Smooth muscle cell (in vitro differentiated cells): Measurements from ENCODE around the gene CTSL. TPM values are rescaled to one million over a fixed set of nuclear protein-coding genes. Genes with fewer than 3 reads are reported as not detected.

Source experiments
- DNase-seq: peaks from one replicate; lab custom pipeline; 2025; ENCODE audit not compliant: unreplicated experiment; lab: John Stamatoyannopoulos, UW
- H2AFZ ChIP-seq: fragments of 200-600 bp; sonication (generic); 2 replicates; pipeline ENCODE4 v1.6.0; 2016; ENCODE audit warnings: antibody characterized with exemption, low read depth, mild to moderate bottlenecking
- H3F3A ChIP-seq: fragments of 200-600 bp; sonication (generic); 2 replicates; pipeline ENCODE4 v1.6.0; 2017; ENCODE audit warnings: antibody characterized with exemption, low read depth
- H3K27ac ChIP-seq: fragments of 200-600 bp; sonication (generic); 2 replicates; pipeline ENCODE4 v1.5.1; 2016; ENCODE audit warnings: low read depth, mild to moderate bottlenecking
- H3K27me3 ChIP-seq: fragments of 200-600 bp; sonication (generic); 2 replicates; pipeline ENCODE4 v1.6.1; 2016; ENCODE audit warnings: low read depth, mild to moderate bottlenecking
- H3K36me3 ChIP-seq: fragments of 200-600 bp; sonication (generic); 2 replicates; pipeline ENCODE4 v1.5.1; 2016; ENCODE audit warnings: low read depth
- H3K4me1 ChIP-seq: fragments of 200-600 bp; sonication (generic); 2 replicates; pipeline ENCODE4 v1.5.1; 2016; ENCODE audit warnings: low read depth
- H3K4me2 ChIP-seq: fragments of 200-600 bp; sonication (generic); 2 replicates; pipeline ENCODE4 v1.6.0; 2016; ENCODE audit warnings: mild to moderate bottlenecking
- H3K4me3 ChIP-seq: fragments of 200-600 bp; sonication (generic); 2 replicates; pipeline ENCODE4 v1.5.1; 2016; ENCODE audit warnings: mild to moderate bottlenecking
- H3K79me2 ChIP-seq: fragments of 200-600 bp; sonication (generic); 2 replicates; pipeline ENCODE4 v1.6.0; 2016; ENCODE audit warnings: low read depth, mild to moderate bottlenecking
- H3K9ac ChIP-seq: fragments of 200-600 bp; sonication (generic); 2 replicates; pipeline ENCODE4 v1.6.0; 2016; ENCODE audit warnings: low read depth
- H3K9me3 ChIP-seq: fragments of 200-600 bp; sonication (generic); replicated peaks from 2 replicates; pipeline ENCODE4 v1.5.1; 2016; ENCODE audit warnings: low read depth
- H4K20me1 ChIP-seq: fragments of 200-600 bp; sonication (generic); 2 replicates; pipeline ENCODE4 v1.6.0; 2016; ENCODE audit warnings: low read depth
- WGBS: methylation state at CpG from one replicate; pipeline ENCODE4 v1.1.7; 2016; ENCODE audit warnings: low lambda C conversion rate; 5-methylcytosine and 5-hydroxymethylcytosine counted together
- polyA plus RNA-seq: library from polyadenylated mRNA; unstranded; fragments of >200 nt; fragmentation: Nextera tagmentation; extraction: Ambion mirVana; gene quantifications from 2 replicates; pipeline ENCODE4 v1.2.1, GENCODE V29; 2016
- total RNA-seq: library from RNA; depleted of rRNA; stranded (reverse); fragments of >200 nt; gene quantifications from 2 replicates; pipeline ENCODE4 v1.2.3, GENCODE V29; 2014
- TF ChIP-seq, protein P1 (sequence below): fragments of 200-600 bp; sonication (generic); IDR thresholded peaks from 2 replicates; pipeline ENCODE4 v1.5.1; 2017; ENCODE audit warnings: borderline replicate concordance, mild to moderate bottlenecking, antibody characterized with exemption; ENCODE audit not compliant: insufficient read depth, poor library complexity, severe bottlenecking

The CTSL gene
- total and polyA plus RNA-seq, 2 experiments from 2014 or later: 144 to 174 TPM

DNA sequence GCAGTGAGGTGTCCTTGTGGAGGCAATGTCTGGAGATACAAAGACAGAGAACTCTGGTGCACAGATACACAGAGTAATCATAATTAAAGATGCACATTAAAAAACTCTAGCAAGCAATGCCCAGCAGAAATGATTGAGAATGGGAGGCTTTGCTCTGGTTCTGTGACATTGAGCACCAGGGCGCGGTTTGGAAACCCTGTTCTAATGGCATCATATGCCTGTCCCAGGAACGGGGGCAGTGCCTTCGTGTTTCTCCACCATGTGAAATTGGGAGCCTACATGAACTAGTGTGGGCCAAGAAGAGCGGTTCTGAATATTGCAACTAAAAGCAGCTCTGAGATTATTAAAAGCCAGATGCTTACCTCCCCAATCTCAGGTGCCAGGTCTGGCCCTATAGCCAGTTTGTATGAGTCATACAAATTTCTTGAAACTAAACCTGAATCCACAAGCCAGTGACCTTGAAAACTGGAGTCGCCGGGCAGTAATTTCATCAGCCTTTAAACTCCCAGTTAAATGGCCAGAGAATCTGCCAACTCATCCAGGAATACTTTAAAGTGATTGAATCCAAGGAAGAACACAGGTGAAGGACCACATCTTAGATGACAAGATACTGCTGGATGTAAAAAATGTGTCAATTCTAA, 22.2 kb upstream of the CTSL start:
- Histone ChIP-seq H3K79me2 (no peaks in the 10 kb centered on the region), H3K9me3 (no peaks in the 10 kb centered on the region), H2AFZ (no peak overlapping the region), H3K36me3 (no peaks in the 10 kb centered on the region), H3K27ac (peak overlapping the region; percentile 4), H3K4me1 (peaks cover 9% of the 10 kb centered on the region), H3K9ac (no peak overlapping the region), H4K20me1 (no peaks in the 10 kb centered on the region), H3K4me2 (no peak overlapping the region), H3K4me3 (no peak overlapping the region), H3F3A (no peaks in the 10 kb centered on the region), H3K27me3 (no peaks in the 10 kb centered on the region)
- TF ChIP-seq, protein P1, sequence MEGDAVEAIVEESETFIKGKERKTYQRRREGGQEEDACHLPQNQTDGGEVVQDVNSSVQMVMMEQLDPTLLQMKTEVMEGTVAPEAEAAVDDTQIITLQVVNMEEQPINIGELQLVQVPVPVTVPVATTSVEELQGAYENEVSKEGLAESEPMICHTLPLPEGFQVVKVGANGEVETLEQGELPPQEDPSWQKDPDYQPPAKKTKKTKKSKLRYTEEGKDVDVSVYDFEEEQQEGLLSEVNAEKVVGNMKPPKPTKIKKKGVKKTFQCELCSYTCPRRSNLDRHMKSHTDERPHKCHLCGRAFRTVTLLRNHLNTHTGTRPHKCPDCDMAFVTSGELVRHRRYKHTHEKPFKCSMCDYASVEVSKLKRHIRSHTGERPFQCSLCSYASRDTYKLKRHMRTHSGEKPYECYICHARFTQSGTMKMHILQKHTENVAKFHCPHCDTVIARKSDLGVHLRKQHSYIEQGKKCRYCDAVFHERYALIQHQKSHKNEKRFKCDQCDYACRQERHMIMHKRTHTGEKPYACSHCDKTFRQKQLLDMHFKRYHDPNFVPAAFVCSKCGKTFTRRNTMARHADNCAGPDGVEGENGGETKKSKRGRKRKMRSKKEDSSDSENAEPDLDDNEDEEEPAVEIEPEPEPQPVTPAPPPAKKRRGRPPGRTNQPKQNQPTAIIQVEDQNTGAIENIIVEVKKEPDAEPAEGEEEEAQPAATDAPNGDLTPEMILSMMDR: no peak
- WGBS: 81% methylated on average over 7 of the region's 7 CpGs
- DNase-seq: no peak

DNA sequence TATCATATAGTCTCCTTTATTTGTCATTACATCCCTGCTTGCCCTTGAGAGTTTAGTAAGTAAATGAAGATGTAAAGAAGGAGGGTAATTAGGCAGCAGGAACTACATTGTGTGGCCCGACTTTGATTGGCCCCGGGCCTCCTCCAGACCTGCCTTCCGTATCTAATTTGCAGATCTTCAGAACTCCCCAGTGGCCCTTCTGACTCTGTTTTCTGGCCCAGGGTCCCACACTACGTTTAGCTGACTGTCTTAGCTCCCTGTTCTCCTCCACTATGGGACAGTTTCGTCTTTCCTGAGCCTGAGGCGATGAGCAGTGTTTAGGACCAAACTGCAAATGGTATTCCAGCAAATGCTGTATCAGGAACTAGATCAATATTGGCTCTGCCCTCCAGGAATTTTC, 21.6 kb upstream of the CTSL start:
- Histone ChIP-seq H3K4me1 (peaks cover 9% of the 10 kb centered on the region), H2AFZ (no peak overlapping the region), H3K9ac (no peak overlapping the region), H4K20me1 (no peaks in the 10 kb centered on the region), H3K4me3 (no peak overlapping the region), H3K4me2 (no peak overlapping the region), H3K79me2 (no peaks in the 10 kb centered on the region), H3K27ac (peak overlapping the region; percentile 4), H3K27me3 (no peaks in the 10 kb centered on the region), H3F3A (no peaks in the 10 kb centered on the region), H3K9me3 (no peaks in the 10 kb centered on the region), H3K36me3 (no peaks in the 10 kb centered on the region)
- DNase-seq: no peak
- TF ChIP-seq, protein P1: no peak
- 61% methylated on average over 6 of the region's 6 CpGs for WGBS

DNA sequence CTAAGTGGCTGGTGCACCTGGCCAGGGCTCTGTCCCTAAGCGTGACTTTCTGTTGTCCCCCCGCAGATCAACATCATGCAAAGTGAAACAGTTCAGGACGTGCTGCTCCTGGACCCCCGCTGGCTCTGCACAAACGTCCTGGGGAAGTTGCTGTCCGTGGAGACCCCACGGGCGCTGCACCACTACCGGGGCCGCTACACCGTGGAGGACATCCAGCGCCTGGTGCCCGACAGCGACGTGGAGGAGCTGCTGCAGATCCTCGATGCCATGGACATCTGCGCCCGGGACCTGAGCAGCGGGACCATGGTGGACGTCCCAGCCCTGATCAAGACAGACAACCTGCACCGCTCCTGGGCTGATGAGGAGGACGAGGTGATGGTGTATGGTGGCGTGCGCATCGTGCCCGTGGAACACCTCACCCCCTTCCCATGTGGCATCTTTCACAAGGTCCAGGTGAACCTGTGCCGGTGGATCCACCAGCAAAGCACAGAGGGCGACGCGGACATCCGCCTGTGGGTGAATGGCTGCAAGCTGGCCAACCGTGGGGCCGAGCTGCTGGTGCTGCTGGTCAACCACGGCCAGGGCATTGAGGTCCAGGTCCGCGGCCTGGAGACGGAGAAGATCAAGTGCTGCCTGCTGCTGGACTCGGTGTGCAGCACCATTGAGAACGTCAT, 19.7 kb upstream of the CTSL start:
- H3F3A ChIP-seq: peaks cover 3% of the 10 kb centered on the region
- DNase-seq: no peak
- WGBS: 96% methylated on average over 37 of the region's 39 CpGs
- peaks cover 6% of the 10 kb centered on the region for H3K4me1 ChIP-seq
- no peak overlapping the region for H3K9ac ChIP-seq
- no peaks in the 10 kb centered on the region for H4K20me1 ChIP-seq
- no peaks in the 10 kb centered on the region for H3K27me3 ChIP-seq
- H3K4me2 ChIP-seq: no peak overlapping the region
- no peaks in the 10 kb centered on the region for H3K9me3 ChIP-seq
- no peak overlapping the region for H3K27ac ChIP-seq
- H3K36me3 ChIP-seq: no peaks in the 10 kb centered on the region
- TF ChIP-seq, protein P1: no peak
- H3K4me3 ChIP-seq: no peak overlapping the region
- no peaks in the 10 kb centered on the region for H3K79me2 ChIP-seq
- H2AFZ ChIP-seq: no peak overlapping the region
